ENCODE results near the gene ROR1. TPM values are rescaled to one million over a fixed set of nuclear protein-coding genes. Genes with fewer than 3 reads are reported as not detected.

ROR1 gene
- total RNA-seq, 6 donors from 2014 or later = 19.7 to 39.8 (median 28.5) TPM

DNA sequence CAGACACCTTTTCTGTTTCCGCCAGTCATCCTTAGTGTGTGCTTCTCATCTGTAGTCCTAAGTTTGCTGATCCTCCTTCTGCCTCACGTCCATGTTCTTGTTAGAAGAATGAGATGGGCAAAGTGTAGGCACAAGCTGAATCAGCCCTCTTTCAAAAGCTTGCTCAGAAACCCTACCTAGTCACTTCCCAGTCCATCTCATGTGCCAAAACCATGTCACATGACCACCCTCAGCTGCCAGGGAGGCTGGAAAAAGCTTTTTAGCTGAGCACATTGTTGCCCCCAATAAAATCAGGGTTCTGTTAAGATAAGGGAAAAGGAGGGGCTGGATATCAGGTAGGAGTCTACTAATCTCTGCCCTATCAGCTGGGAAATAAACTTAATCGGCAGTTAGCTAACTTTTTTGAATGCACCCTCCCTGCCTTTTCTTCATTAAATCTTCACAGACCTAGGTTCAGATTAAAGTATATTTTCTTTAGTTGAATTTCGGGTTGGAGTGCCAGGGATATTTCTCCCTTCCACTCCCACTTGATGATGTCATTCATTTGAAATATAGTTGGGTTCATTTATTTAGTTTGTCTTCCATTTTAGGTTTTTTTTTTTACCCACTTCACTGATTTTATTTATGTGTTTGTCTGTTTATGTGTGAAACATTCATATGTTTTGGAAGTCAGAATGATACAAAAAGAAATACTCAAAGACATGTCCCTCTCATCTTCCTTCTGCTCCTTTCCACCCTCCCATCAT lies 129.2 kb downstream of the ROR1 start:
- no peaks in the 10 kb centered on the region for H3K36me3 ChIP-seq
- no peak overlapping the region for H3K27ac ChIP-seq
- H3K4me3 ChIP-seq = no peak overlapping the region
- no peak for ATAC-seq (ENCODE audit: low FRiP score in 2 of 2)
- peaks cover 0 to 4% (median 2%) of the 10 kb centered on the region in 4 donors for H3K4me1 ChIP-seq
- no peaks in the 10 kb centered on the region for H3K27me3 ChIP-seq
- TF ChIP-seq, protein P1, sequence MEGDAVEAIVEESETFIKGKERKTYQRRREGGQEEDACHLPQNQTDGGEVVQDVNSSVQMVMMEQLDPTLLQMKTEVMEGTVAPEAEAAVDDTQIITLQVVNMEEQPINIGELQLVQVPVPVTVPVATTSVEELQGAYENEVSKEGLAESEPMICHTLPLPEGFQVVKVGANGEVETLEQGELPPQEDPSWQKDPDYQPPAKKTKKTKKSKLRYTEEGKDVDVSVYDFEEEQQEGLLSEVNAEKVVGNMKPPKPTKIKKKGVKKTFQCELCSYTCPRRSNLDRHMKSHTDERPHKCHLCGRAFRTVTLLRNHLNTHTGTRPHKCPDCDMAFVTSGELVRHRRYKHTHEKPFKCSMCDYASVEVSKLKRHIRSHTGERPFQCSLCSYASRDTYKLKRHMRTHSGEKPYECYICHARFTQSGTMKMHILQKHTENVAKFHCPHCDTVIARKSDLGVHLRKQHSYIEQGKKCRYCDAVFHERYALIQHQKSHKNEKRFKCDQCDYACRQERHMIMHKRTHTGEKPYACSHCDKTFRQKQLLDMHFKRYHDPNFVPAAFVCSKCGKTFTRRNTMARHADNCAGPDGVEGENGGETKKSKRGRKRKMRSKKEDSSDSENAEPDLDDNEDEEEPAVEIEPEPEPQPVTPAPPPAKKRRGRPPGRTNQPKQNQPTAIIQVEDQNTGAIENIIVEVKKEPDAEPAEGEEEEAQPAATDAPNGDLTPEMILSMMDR (IDR thresholded peaks at IDR 0.05) = no peak
- TF ChIP-seq EP300 (IDR thresholded peaks at IDR 0.05) = no peak
- WGBS, 2 donors = 65 to 68% methylated on average over 3 to 4 of the region's 4 CpGs
- DNase-seq = no peak
- H3K9me3 ChIP-seq = no peaks in the 10 kb centered on the region

DNA sequence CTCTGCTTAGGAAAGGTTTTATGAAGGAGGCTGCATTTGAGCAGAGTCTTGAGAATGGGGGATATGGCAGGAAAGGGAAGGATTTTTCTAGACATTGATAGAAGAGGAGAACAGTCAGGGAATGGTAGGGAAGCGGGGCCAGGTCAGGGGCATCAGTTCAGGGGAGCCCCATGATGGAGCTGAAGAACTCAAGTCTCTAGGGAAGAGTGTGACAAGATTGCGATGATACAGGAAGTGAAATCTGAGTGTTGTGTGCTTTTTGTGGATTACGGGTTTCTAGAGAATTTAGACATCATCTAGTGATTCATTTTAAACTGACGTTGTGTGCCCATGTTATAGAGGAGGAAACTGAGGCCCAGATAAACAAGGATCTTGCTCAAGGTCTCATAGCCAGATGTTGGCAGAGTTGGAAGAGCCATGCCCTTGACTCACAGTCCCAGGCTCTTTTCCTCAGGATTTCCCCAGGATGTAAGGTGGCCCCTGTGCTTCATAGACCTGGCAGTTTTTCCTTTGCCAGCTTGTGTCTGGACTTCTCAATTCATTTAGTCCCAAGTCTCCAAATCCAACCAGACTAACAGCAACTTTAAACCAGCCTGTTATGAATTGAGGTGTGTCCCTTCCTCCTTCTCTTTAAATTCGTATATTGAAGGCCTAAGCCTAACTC lies 130.3 kb downstream of the ROR1 start:
- no peak overlapping the region for H3K27ac ChIP-seq
- WGBS, 2 donors = 66 to 77% methylated on average over 5 of the region's 5 CpGs
- no peak for DNase-seq
- ATAC-seq (ENCODE audit: low FRiP score in 2 of 2) = no peak
- no peaks in the 10 kb centered on the region for H3K9me3 ChIP-seq
- H3K36me3 ChIP-seq = no peaks in the 10 kb centered on the region
- H3K4me1 ChIP-seq = peaks cover 0 to 8% (median 2%) of the 10 kb centered on the region in 4 donors
- no peak overlapping the region for H3K4me3 ChIP-seq
- no peaks in the 10 kb centered on the region for H3K27me3 ChIP-seq
- TF ChIP-seq EP300 (IDR thresholded peaks at IDR 0.05) (no peak), POLR2AphosphoS5 (IDR thresholded peaks at IDR 0.05) (no peak), POLR2A (IDR thresholded peaks at IDR 0.05) (no peak)
- TF ChIP-seq, protein P1 (IDR thresholded peaks at IDR 0.05) = no peak

DNA sequence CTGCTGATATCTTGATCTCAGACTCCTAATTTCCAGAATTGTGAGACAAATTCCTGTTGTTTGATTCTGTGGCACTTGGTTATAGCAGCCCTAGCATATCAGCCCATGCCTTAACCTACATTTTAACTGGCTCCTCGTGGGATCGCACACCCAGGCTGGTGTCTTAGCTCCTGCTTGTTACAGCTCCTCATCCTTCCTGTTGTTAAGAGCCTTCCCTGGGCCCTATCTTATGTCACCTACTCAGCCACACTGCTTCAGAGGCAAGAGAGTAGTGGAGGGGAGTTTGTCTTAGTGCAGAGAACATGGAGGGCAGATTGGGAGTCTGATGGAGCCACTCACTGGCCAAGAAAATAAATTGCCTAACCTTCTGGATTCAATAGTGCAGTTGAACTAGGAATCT lies 131.0 kb downstream of the ROR1 start:
- H3K27ac ChIP-seq = no peak overlapping the region
- no peaks in the 10 kb centered on the region for H3K9me3 ChIP-seq
- peaks cover 0 to 8% (median 2%) of the 10 kb centered on the region in 4 donors for H3K4me1 ChIP-seq
- H3K36me3 ChIP-seq = no peaks in the 10 kb centered on the region
- no peak for DNase-seq
- no peak overlapping the region for H3K4me3 ChIP-seq
- no peaks in the 10 kb centered on the region for H3K27me3 ChIP-seq
- WGBS, 2 donors = 94 to 100% methylated on average over 2 of the region's 2 CpGs
- ATAC-seq (ENCODE audit: low FRiP score in 2 of 2) = no peak
- TF ChIP-seq EP300 (IDR thresholded peaks at IDR 0.05) = no peak
- TF ChIP-seq, protein P1 (IDR thresholded peaks at IDR 0.05) = no peak
- no peak for TF ChIP-seq POLR2AphosphoS5 (IDR thresholded peaks at IDR 0.05)
- TF ChIP-seq POLR2A (IDR thresholded peaks at IDR 0.05) = no peak

DNA sequence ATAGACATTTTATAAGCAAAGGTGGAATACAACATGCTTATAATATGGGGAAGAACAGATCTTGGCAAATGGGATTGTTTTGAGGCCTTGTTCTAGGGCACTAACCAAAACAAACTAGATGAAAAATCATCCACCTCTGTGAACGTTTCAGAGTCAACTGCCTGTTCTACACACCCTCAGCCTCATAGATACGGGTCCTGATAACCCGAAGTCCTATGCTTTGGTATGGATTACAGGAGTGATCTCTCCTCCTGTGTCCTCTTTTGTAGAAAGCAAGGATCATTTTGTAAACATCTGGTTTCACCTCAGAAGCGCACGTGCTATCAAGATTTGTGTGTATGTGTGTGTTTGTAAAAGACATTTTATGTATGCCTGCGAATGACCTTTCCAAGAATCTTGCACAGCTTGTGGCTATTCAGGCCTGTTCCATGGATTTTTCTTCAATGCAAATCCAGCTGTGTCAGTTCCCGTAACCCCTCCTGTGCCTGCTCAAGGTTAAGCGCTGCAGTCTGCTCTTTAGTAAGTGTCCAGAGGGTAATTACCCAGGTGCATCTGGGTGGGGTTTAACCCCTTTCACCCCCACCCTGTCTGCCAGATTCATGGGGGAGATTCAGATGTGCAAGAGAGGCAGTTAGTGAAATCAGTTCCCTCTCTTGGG lies 132.4 kb downstream of the ROR1 start:
- Histone ChIP-seq H3K4me1 (peaks cover 0 to 8% (median under 1%) of the 10 kb centered on the region in 4 donors), H3K27ac (no peak overlapping the region), H3K27me3 (no peaks in the 10 kb centered on the region), H3K36me3 (no peaks in the 10 kb centered on the region), H3K4me3 (no peak overlapping the region), H3K9me3 (no peaks in the 10 kb centered on the region)
- WGBS, 2 donors = 61 to 78% methylated on average over 8 of the region's 8 CpGs
- no peak for ATAC-seq (ENCODE audit: low FRiP score in 2 of 2)
- TF ChIP-seq EP300 (IDR thresholded peaks at IDR 0.05) = no peak
- no peak for TF ChIP-seq POLR2A (IDR thresholded peaks at IDR 0.05)
- TF ChIP-seq, protein P1 (IDR thresholded peaks at IDR 0.05) = no peak
- no peak for TF ChIP-seq POLR2AphosphoS5 (IDR thresholded peaks at IDR 0.05)
- DNase-seq = no peak
